Measurements from ENCODE around the gene DRD3. TPM values are rescaled to one million over a fixed set of nuclear protein-coding genes. Genes with fewer than 3 reads are reported as not detected.

Gene DRD3
- total and polyA plus RNA-seq, 2 donors (not counting 3 experiments of a cell fraction or from before 2014, with no cell fraction given) = not detected

GRCh38 chr3:114126461-114126860 is 52.4 kb downstream of the DRD3 start:
- Histone ChIP-seq H3K9me1 (replicated peaks; ENCODE audit: control insufficient read depth, extremely low read depth, insufficient read depth, low read length) (no peaks in the 10 kb centered on the region), H2AFZ (ENCODE audit: low read depth, low read length) (no peak overlapping the region), H3K4me2 (ENCODE audit: insufficient read depth, low read length) (no peak overlapping the region), H4K20me1 (replicated peaks; ENCODE audit: control insufficient read depth, extremely low read depth, insufficient read depth, low read length) (no peaks in the 10 kb centered on the region), H3K9ac (replicated peaks; ENCODE audit: extremely low read depth, insufficient read depth, low read length) (no peak overlapping the region), H3K79me2 (ENCODE audit: control insufficient read depth, insufficient read depth, low read length) (no peaks in the 10 kb centered on the region), H3K27me3 (ENCODE audit: control insufficient read depth in 2 of 2, insufficient read depth in 2 of 2, low read length in 2 of 2) (no peaks in the 10 kb centered on the region), H3K36me3 (ENCODE audit: control insufficient read depth in 2 of 2, extremely low read depth in 1 of 2, insufficient read depth in 2 of 2, low read length in 2 of 2) (no peaks in the 10 kb centered on the region), H3K4me1 (ENCODE audit: control insufficient read depth, extremely low read depth, insufficient read depth, low read length) (peaks cover 25% of the 10 kb centered on the region), H3K4me3 (replicated peaks in 1 of 3; ENCODE audit: insufficient read depth in 1 of 3, low read depth in 1 of 3, low read length in 3 of 3) (no peak overlapping the region), H3K27ac (ENCODE audit: insufficient read depth, low read depth, low read length) (no peak overlapping the region), H3K9me3 (replicated peaks; ENCODE audit: control insufficient read depth, insufficient read depth, low read length) (no peaks in the 10 kb centered on the region)
- no peak for DNase-seq (ENCODE audit: low read depth, low spot score)
- no peak for FAIRE-seq
- TF ChIP-seq EZH2 (IDR thresholded peaks at IDR 0.05; ENCODE audit: borderline replicate concordance, low read depth, low read length, severe bottlenecking) (no peak), MYC (IDR thresholded peaks at IDR 0.05; ENCODE audit: low read depth, low read length) (no peak), GATA2 (IDR thresholded peaks at IDR 0.05; ENCODE audit: insufficient read depth, insufficient read length, low read depth, low read length) (no peak), FOS (IDR thresholded peaks at IDR 0.05; ENCODE audit: borderline replicate concordance, insufficient read depth, low read length) (no peak), MAX (IDR thresholded peaks at IDR 0.05; ENCODE audit: insufficient read depth, insufficient read length) (no peak), POLR2AphosphoS5 (IDR thresholded peaks at IDR 0.05; ENCODE audit: insufficient read depth, low read depth, low read length) (no peak), JUN (IDR thresholded peaks at IDR 0.05; ENCODE audit: borderline replicate concordance, insufficient read depth, insufficient read length, low read depth) (no peak), CTCF (IDR thresholded peaks at IDR 0.05; ENCODE audit: extremely low read depth in 1 of 2, insufficient read depth in 1 of 2, low read depth in 1 of 2, low read length in 2 of 2) (no peak), POLR2A (IDR thresholded peaks at IDR 0.05; ENCODE audit: low read depth, low read length) (no peak)
- intact Hi-C loops (cut with micrococcal nuclease) (no loop called here), dilution Hi-C loops (cut with MboI; ENCODE audit: extremely low pct_ligation_motif_present, low sequenced_read_pairs) (no loop called here)
- POLR2A ChIA-PET = no interaction called here
- CTCF ChIA-PET = no interaction called here
- BruUV-seq (replicated peaks) = no TSS peak
